GM21723 (cell line): ENCODE measurements around the gene HIPK2.

Experiments used
- ATAC-seq: cut with Tn5 transposase; IDR thresholded peaks from one replicate; pipeline ENCODE4 v1.9.1; 2021; ENCODE audit warnings: mild to moderate bottlenecking, moderate library complexity; ENCODE audit not compliant: unreplicated experiment

The HIPK2 gene

DNA sequence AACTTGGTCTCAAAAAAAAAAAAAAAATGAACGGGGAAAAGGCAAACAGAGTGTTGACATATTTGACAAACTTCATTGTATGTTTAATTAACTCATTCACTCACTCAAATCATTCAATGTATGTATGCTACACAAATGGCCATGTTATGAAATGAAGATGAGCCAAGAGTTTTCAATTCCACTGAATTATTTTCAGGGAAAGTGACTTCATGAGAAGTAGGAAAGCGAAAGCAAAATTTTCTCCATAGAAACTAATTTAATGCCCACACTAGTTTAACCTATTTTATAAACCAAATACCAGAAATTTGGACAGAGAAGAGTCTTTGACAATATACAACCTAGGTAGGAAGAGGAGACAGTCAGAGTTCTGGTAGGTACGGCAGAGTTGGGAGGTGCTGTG lies 119.5 kb downstream of the HIPK2 start:
- no peak for ATAC-seq

DNA sequence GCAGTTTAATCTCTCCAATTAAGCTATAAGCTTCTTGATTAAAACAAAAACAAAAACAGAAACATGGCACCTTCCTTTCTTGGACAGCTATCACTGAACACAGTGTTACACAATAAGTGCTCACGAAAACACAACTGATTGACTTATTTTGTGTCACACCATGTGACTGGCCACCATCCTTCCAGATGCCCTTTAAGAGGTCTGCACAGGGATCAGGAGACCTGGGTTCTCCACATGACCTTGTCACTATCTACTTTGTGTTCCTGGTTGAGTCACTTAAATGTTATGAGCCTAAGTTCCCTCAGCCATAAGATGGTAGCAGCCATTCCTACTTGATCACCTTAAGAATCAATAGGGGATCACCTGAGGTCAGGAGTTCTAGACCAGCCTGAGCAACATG lies 120.1 kb downstream of the HIPK2 start:
- no peak for ATAC-seq

DNA sequence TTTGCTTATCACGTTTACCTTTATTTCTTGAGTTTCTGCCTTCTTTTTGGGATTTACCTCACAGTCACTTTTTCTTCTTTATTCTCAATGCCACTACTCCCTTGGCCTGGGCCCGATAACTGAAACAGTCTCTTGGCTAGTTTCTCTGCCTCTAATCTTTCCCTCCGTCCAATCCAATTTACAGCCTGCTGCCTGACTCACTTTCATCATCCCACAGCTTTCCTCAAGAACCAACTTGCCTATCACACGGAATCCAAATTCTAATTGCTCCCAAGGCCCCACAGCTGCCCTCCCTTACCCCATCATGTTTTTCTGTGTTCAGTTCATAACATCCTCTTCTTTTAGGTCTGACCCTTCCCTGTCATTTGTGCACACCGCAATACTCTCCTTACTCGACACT lies 121.4 kb downstream of the HIPK2 start:
- ATAC-seq: no peak

GRCh38 chr7:139655305-139655704 lies 122.5 kb downstream of the HIPK2 start:
- no peak for ATAC-seq

- no peak for ATAC-seq
Observed at GRCh38 chr7:139654276-139655181, 123.3 kb downstream of the HIPK2 start.

DNA sequence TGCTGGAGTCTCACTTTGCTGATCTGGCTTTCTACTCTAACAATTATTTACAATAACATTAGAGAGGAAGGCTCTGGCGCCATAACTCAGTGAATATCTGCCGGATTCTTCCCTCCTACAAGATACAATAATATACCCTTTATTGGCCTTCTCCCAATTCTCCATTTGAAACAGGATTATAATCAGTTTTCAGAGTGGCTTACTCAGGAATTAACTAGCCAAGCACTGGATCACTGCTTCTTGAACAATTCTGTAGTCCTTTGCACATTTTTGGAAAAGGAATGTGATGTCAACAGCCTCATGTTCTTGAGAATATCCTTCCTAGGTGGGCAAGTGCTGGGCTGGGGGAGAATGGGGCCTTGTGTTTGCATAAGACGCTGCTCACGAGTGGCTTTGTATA lies 125.9 kb downstream of the HIPK2 start:
- no peak for ATAC-seq

GRCh38 chr7:139651308-139651707 lies 126.5 kb downstream of the HIPK2 start:
- no peak for ATAC-seq

DNA sequence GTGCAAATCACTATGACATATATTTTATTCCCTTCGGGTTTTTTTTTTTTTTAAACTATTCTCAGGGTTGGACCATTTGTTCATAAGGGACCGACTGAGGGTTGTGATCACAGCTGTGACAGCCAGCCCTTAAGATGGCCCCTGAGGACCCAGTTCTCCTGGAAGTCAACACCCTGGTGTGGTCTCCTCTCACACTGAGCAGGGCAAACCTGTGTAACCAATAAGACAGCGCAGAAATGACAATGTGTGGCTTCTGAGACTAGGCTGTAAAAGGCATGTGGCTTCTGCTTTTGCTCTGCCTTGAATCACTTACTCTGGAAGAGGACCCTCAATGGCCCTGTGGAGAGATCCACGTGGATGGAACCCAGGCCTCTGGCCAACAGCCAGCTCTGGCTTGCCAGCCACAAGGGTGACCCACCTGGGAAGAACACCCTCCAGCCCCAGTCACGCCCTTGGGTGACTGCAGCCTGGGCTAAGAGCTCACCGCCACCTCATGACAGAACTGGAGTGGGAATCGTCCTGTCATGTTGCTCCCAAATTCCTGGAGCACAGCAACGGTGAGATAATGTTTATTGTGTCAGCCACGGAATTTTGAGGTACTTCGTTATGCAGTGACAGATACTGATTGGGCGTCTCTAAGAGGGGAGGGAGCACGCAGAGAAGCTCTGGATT lies 127.2 kb downstream of the HIPK2 start:
- no peak for ATAC-seq

DNA sequence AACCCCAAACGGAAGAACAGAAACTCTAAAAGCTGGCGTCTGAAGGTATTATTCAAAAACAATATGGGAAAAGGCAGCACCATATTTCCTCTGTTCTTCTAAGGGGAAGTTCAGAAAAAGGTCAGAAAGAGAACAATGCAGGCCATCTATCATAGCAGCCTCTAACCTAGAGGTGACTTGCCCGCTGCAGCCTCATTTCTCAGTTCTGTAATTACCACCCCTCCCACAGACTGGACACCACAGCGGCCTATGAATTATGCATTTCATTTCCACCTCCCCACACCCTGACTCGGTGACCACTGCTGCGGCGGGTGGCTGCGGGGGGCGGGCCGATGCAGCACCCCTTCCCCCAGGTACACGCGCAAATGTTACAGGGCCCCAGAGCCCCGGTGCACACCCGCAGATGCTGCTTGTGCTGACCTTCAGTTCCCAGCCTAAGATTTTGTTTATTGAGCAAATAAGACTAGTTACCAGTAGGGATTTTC lies 128.8 kb downstream of the HIPK2 start:
- peak; percentile 91 for ATAC-seq

DNA sequence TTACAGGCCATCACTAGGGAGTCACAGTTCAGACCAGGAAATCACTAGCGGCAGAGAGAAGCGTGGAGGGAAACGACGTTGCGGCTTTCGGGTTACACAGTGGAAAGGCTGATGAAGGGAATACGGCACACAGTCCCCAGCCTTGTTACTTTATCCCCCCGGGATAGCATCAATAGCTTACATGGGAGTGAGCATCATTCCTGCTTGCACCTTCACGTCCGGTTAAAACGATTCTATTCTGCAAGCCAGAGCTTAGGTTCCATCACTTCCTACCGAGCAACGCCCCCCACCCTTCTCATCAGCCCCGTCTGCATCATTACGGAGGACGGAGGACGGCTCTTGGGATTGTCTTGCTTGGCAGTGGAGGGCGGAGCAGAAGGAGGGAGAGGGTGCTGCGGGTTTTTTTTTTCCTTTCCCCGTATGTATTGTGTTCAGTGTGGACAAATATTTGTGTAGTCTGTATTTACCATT lies 129.4 kb downstream of the HIPK2 start:
- no peak for ATAC-seq

DNA sequence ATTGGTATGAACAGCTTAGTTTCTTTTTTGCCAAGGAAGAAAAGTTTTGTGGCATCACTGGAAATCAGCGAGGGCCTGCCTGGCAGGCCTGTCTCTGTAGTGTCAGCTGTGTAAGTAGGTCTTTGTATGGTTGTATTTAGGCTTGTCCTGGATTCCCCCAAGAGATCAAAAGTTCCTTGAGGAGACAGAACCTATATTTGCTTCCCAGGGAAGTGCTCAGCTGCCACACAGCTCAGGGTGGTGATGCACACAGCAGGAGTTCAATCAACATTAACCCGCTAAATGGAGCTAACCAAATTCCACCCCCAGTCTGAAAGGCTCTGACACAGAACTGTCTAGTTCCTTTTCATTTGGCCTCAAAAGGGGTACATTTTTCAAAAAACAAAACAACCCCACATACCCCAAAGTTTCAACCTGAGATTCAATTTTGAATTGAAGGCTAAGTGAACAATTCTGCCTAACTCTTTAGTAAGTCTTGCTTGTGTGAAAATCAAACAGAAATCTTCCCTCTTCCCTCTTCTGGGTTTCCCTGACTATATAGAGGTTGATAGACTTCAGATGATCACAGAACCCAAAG lies 129.9 kb downstream of the HIPK2 start:
- no peak for ATAC-seq

DNA sequence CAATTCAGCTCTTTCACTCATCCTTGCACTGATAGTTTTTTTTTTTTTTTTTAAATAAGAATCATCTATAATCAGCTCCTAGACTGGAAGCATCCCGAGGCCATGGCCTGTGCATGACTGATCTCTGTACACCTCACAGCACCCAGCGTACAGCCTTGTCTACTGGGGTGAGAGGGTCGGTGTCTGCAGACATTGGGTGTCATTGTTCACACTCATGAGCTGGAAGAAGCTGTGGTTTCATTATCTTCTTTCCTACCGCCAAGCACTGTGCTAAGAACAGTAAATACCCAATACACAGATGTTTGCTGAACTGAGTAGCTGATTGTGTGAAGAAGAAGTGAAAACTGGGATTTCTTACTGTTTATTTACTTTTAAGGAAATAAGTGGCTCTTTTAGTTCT lies 130.7 kb downstream of the HIPK2 start:
- no peak for ATAC-seq

DNA sequence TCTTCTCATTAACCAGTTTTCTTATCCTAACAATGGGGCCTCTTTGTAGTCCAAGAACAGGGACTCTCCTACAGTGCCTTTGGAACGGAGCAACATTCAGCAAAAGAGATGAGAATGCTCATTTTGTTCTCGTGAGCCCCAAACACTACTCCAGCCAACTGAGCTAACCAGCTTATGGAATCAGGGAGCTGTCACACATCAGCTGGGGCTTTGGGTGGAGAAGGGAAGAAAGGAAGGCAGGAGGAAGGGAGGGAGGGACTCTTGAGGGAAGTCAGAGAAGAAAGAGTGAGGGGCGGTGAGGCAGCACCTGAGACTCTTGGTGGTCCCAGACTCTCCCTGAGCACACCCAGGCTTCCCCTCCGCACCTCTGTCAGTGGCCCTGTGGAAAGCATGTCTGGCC lies 131.2 kb downstream of the HIPK2 start:
- ATAC-seq: no peak

GRCh38 chr7:139645572-139646523 lies 131.9 kb downstream of the HIPK2 start:
- no peak for ATAC-seq

GRCh38 chr7:139643951-139644585 lies 133.7 kb downstream of the HIPK2 start:
- ATAC-seq: no peak

- no peak for ATAC-seq
Observed at GRCh38 chr7:139642283-139642682, 135.5 kb downstream of the HIPK2 start.

DNA sequence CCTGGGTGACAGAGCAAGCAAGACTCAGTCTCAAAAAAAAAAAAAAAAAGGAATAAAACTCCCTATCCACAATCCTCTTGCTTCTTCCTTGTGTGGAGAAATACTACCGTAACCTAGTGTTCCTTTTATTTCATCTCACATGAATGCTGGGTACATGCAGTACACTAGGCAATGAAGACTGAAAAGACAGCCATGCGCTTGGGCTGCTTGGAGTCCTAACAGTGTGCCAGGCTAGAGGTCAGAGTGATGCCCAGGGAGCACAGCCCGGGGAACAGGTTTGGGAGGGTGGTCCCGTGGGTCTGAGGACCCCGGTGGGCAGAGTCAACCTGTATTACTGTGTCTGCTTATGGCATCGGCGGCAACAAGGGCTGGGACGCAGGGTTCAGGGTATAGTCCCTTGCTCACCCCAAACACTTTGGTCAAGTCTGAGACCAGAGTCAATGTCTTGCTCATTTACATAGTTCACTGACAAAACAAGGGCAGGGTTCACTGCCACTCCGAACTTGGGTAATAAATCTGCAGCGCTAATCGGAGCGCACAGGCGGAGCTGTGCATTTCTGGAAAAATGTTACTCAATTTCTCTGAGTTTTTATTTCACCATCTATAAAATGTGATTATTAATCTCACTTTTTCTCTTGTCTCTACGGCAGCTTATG lies 136.3 kb downstream of the HIPK2 start:
- no peak for ATAC-seq

DNA sequence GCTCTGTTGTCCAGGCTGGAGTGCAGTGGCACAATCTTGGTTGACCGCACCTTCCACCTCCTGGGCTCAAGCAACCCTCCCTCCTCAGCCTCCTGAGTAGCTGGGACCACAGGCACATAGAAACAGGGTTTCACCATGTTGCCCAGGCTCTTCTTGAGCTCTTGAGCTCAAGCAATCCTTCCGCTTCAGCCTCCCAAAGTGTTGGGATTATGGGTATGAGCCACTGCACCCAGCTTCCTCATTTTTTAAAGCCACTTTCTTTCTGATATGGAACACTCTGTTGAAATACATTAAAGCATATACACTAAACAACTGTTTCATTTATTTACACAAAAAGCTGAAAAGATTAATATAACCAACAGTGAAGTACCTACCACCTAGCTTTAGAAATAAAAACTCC lies 137.1 kb downstream of the HIPK2 start:
- no peak for ATAC-seq

- ATAC-seq: no peak
Observed at GRCh38 chr7:139639563-139639962, 138.2 kb downstream of the HIPK2 start.
